HG03066 (cell line): Measurements from ENCODE around the gene ABHD16B.
"Not testable (repeated sequence)": the region's sequence is repeated elsewhere in the genome, so short reads cannot be mapped to it uniquely, and the experiment has no call there.

Experiments
- ATAC-seq: cut with Tn5 transposase; IDR thresholded peaks from one replicate; pipeline ENCODE4 v1.9.1; 2021; ENCODE audit warnings: low read depth; ENCODE audit not compliant: unreplicated experiment

The ABHD16B gene

DNA sequence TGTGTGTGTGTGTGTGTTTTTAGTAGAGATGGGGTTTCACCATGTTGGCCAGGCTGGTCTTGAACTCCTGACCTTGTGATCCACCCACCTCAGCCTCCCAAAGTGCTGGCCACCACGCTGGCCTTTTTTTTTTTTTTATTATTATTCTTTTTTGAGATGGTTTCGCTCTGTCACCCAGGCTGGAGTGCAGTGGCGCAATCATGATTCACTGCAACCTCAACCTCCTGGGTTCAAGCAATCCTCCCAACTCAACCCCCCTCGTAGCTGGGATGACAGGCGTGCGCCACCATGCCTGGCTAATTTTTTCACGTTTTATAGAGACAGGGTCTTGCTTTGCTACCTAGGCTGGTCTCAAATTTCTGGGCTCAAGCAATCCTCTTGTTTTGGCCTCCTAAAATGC lies 12.9 kb downstream of the ABHD16B start:
- not testable (repeated sequence) for ATAC-seq

DNA sequence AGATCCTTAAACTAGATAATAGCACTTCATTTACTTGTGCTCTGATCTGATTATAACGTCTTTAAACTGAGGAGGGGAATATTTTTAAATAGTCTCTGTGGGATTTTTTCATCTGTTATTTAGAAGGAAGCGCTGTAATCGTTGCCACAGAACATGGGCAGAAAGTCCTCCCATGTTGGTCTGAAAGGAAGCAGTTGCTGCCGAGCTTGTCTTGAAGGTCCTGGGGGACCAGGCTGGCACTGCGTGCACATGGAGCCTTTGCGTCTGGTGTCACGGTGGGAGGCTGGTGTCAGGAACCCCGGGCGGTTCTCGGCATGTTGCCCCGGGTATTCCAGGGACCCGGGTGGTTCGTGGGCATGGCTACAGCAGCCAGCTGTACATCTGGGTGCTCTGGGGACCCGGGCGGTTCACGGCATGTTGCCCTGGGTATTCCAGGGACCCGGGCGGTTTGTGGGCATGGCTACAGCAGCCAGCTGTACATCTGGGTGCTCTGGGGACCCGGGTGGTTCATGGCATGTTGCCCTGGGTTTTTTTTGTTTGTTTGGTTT lies 15.3 kb downstream of the ABHD16B start:
- no peak for ATAC-seq

DNA sequence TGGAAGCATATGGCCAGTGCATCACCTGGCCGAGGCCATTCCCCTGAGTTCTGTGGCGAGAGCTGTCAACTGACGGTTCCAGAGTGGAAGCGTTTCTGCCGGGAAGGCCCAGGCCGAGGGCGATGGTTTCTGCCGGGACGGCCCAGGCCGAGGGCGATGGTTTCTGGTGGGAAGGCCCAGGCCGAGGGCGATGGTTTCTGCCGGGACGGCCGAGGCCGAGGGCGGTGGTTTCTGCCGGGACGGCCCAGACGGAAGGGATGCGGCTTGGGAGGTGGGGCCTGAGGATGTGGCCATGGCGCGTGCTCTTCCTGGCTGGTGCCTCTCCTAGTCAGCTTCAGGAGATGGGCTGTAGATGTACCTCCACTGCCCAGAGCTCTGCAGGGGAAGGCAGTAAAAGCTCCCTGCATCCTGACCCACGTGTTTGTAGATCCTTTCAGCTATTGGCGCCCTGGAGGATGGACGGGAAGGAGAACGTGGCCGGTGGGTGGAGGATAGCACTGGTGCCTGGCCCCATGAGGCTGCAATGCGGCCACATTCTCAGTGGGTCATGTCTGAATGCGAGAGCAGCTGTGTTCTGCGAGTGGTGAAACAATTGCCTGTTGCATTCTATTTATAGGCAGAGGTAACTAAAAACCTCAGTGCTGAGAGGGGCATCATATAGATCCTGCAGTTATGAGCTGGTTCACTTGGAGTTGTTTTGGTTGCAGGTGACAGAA lies 16.6 kb downstream of the ABHD16B start:
- no peak for ATAC-seq

DNA sequence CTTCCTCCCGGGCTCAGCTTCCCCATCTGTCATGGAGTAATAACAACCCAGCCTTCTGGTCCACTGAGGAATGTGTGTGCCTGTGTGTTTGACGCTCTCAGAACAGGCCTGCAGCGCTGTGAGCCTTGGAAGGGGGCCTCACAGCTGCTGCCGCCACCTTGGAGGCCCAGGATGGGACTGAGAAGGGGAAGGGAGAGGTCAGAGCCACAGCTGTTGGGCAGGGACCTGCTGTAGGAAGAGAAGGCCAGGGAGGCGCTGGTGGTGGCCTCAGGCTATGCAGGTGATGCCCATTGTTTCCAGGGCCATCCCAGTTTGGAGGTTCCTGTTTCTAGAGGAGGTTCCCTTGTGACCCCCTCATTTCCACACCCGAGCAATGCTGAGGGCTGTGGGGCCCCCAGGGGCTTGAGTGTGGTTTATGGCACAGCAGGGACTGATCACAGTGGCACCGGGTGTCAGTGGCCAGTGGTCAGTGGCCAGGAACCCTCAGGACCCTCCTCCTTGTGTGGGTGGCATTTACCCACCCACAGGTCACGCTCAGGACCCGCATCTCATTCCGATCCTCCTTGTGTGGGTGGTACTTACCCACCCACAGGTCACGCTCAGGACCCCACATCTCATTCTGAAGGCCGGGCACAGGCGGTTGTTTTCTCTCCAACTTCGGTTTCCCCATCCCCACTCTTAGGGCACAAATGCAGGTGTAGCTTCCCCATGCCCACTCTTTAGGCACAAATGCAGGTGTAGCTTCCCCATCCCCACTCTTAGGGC lies 17.8 kb downstream of the ABHD16B start:
- ATAC-seq = no peak

DNA sequence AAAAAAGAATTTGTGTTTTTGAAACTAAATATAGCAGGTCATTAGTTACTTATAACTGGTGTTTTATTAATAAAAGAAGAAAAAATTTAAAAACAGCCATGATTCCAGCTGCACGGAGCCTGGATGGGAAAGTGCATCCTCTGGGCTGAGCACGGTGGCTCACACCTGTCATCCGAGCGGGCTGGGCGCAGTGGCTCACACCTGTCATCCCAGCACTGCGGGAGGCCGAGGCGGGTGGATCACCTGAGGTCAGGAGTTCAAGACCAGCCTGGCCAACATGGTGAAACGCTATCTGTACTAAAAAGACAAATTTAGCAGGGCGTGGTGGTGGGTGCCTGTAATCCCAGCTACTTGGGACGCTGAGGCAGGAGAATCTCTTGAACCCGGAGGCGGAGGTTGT lies 19.6 kb downstream of the ABHD16B start:
- not testable (repeated sequence) for ATAC-seq

DNA sequence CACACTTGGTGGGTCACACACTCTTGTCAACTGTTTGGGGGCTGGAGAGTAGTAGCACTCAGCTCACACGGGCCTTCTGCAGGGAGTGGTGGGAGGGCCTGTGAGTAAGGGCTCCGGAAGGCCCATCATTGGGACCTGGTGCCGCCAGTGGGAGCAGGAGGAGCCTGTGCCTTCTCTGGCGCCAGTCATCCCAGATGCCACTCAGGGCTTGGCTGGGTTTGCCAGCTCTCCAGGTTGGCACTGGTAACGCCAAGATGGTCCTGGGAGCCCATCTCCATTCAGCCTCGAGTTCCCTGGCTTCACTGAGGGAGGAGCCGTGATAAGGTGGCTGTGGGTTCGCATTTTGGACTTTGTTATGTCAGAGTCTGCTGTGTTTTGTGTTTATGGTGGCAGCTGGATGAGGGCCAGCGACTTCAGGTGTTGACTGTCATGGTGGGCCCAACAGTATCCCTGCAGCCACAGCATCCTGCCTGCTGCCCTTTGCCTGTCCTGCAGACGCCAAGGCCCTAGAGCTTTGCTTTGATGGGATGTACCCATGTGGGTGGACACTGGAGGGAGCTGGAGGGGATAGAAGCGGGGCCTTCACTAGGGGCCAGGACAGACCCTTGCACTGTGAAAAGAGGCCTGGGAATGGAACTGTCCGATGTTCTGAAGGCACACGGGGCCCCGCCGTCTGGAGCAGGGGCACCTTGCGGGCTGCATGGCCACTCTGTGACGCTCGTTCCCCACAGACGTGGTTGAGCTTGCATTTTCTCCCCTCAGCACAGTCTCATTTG lies 20.3 kb downstream of the ABHD16B start:
- no peak for ATAC-seq

DNA sequence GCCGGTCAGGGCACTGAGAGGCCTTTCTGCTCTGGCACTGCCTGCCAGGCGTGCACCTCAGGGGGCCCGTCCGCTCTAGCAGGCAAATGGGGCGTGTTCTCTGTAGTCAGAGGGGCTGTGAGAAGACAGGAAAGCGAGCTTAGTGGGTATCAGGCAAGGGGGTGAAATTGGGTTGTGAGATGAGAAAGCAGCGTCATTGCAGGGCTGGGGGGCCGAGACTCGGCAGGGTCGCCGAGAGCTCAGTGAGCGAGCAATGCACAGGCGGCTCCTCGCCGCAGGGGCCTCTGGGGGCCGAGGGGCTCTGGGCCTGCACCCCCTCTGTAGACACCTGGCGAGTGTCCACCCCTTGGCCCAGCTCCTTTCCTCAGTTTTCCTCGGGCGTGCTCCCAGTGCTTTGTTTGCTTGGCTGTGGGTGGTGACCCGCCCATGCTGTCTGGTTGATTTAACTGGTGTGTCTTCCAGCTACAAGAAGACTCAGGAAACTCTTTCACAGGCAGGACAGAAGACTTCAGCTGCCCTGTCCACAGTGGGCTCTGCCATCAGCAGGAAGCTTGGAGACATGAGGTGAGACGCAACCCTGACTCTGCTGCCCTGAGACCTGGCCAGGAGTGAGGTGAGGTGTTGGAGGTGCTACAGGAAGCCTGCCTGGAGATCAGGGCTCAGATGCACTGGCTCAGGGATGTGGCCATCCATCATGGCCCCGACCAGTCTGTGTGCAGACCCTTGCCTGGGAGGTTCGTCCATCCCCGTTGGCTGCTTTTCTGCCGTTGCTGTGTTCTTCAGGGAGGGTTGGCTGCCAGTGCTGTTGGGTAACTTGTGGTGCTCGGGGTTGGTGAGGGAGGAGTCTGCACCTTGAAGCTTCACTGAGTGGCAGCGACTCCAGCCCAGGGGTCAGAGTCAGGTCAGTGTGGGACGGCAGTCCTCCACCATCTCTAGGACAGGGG lies 21.2 kb downstream of the ABHD16B start:
- ATAC-seq = no peak

DNA sequence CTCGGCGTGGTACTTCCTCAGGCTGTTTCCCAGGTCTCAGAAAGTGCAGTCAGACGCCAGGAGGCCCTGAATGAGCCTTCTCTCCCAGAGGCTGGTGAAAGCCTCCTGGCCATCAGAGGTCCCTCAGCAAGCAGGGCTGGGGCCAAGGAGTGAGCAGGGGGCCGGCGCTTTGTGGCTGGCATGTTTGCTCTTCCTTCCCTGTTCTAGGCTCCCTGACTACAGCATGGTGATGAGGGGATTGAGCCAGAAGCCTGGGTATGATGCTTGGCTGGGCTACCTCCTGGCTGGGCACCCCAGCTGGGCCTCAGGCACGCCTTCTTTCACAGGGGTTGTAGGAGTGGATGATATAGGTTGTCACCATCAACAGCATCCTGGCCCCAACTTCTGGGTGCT lies 21.9 kb downstream of the ABHD16B start:
- no peak for ATAC-seq

DNA sequence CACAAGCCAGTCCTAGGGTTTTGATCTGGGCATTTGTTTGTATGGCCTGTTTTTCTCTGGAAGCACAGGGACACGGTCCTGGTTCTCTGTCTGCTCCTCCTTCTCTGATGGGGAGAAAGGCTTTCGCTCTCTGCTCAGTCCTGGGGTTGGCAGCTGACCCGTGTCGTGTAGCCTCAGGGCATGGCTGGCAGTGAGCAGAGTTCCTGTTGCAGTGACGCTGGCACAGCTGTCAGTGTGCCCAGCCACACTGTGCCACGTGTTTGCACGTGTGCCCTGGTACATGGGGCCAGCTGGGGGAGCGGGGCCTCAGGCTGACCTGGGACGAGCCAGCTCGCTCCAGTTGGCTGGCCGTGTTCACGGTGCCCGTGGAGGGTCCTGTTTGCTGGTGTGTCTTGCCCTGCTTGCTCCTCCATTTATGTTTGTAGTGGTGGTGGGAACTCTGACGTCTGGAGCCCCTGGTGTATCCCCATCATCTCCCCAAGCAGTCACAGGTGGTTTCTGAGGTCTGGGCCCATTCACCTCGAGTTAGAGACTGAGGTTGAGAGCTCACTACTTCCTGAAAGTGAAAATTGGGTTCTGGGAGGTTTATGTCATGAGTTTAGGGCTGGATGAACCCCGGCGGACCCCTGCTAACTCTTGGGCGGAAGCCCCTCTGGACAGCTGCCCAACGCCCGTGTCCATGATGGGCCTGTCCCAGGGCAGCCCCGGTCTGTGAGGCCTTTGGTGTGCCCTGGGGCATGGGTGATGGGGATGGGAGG lies 23.4 kb downstream of the ABHD16B start:
- ATAC-seq = no peak

DNA sequence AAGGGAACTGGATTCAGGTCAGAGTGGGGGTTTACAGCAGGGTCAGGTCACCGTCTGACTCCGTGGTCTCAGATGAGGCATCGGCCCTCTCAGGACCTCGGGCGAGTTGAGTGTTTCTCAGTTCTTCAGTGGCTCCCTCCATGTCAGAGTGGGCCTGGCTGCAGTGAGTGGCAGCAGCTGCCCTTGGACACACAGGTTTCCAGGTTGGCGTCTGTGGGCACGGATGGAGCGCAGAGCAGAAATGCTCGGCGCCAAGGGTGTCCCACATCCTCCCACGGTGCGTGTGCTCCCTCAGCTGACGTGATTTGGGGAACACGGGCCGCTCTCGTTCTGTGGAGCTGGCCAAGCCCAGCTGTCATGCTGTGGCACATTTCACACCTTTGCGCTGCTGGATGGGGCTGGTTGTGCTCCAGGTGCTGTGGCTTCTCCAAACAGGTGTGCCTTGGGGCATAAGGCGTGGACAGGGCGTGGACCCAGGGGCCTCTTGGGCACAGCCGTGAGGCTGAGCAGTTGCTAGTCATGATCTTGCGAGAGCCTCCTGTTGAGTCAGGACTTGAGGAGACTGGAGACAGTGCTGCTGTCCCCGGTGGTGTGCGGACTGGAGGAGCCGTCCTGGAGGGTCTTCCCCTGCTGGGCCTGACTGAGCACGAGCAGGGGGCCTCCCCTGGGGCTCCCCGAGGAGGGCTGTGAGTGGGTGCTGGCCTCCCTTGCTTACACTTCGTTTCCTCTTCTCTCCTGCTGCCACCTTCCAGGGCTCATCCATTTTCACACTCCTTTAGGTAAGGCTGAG lies 24.2 kb downstream of the ABHD16B start:
- no peak for ATAC-seq

DNA sequence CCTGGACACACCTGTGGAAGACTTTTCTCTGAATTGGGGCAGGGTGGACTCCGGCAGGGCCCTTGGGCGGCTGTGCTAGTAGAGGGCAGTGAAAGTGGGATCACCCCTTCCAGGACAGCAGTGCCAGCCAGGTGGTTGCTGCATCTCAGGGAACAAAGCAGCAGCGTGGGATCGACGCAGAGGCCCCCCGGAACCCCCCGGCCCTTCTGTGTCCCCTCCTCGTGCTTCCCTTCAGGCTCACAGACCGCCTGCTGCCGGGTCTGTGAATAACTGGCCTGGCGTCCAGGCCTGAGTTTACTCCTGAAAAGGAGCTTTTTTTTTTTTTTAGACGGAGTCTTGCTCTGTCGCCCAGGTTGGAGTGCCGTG lies 24.7 kb downstream of the ABHD16B start:
- ATAC-seq = no peak

DNA sequence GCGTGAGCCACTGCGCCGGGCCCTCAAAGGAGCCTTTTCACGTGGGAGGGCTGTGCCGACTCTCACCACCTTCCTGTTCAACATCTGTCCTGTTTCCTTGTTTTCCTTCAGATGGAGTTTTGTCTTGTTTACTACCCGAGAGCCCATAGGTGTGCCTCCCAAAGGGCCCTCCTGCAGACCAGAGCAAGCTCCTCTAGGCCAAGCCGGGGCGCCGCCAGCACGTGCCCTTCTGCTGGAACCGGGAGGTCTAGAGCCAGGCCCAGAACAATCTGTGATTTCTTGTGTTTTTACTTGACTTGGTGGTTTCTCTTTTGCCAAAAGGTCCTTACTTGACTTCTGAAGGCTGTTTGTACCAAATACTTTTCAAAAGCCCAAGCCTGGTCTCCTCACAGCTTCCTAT lies 25.6 kb downstream of the ABHD16B start:
- ATAC-seq = no peak

DNA sequence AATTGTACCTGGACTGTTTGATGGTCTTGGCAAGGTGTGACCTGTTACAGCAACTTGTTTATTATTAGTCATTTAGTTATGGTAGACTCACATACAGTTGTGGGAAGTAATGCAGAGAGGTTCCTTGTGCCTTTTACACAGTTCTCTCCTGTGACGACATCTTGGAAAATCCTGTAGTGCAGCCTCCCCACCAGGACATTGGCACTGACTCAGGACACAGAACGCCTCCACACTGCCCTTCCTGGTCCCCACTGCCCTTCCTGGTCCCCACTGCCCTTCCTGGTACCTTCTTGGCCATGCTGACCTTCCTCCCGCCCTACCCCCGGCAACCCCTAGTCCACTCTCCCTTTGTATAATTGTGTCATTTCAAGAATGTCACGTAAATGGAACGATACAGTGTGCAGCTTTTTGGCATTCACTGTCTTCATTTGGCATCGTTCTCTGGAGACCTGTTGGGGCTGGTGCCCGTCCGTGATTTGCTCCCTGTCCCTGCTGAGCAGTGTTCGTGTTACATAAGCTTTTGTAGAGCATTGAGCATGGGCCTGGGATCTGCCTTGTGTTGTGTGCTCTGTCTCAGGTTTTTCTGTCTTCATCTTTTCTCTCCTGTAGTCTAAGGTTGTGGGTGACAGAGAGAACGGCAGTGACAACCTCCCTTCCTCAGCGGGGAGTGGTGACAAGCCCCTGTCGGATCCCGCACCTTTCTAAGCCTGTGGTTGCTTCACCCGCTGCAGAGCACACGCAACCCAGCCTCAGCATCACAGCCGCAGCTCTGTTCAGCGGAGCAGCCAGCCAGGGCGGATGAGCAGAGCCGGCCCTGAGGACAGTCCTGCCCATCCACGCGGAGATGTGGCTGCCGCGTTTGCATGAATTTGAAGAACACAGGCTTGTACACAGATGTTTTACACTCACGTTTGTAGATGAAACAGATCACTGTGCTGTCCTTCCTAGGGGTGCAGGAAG lies 28.2 kb downstream of the ABHD16B start:
- no peak for ATAC-seq

DNA sequence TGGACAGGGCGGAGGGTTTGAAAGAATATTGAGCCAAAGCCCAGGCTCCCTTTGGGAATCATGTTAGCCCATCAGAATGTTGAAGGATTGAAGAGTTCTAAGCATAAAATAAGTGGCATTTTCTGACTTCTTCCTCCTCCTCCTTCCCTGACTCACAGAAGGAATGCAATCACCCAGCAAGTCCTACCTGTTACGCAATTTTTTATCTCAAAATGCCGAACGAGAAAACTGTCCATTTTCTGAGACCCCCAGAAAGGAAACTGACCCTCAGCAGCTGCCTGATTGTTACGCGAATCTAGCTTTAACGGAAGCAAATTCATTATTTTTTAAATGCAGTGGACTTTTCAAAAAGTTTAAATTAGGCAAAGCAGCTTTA lies 28.9 kb downstream of the ABHD16B start:
- no peak for ATAC-seq

DNA sequence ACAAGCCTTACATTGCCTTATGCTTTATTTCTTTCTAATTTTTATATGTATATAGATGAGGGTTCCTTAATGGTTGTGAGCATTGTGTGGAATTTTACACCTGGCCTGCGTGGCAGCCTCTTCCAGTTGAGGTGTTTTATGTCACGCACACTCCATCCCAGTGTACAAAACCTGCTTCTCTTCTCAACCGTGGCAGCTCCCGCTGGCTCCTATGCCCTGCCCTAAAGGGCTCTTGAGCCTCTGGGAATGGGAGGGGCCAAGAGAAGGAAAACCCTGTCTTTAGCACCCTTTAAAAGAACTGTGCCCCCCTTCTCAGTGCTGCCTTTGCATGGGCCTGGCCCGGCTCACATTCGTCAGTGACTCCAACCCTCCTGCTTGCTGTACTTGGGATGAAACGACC lies 29.3 kb downstream of the ABHD16B start:
- no peak for ATAC-seq

DNA sequence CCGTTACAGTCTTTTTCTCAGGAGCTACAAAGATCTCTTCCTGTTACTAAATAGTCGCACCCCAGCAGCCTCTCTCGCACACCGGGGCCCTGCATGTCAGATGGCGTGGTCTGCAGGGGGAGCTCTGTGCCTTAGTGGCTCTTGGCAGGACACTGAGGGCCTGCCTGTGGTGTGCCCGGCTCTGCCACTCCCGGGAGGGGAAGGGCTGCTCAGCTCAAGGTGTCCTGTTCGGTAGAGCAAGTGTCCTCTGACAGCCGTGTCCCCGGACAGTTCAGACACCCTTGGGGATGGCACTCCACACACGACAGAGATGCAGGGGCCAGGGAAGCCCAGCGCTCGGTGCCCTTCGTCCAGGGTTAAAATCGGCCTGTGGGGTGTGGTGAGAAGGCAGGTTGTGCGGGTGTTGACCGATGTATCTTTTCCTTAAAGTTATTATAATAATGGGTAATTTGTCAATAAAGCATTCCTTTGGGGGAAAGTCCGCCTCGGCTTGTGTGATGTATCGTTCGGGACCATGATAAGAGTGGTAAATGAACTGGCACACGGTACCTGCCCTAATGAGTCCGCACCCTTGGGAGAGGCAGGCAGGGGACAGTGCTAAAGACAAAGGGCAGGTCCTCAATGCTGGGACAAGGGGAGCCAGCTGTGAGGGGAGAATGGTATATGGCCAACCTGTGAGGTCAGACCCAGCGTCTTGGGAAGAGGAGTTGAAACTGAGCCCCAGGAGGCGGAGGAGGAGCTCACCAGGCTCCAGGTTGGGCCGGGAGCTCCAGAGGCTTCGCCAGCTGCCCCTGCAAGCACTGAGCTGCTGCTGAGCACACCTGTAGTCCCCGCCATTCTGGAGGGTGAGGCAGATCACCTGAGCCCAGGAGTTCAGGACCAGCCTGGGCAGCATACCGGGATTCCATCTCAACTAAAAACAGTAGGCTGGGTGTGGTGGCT lies 30.0 kb downstream of the ABHD16B start:
- no peak for ATAC-seq

DNA sequence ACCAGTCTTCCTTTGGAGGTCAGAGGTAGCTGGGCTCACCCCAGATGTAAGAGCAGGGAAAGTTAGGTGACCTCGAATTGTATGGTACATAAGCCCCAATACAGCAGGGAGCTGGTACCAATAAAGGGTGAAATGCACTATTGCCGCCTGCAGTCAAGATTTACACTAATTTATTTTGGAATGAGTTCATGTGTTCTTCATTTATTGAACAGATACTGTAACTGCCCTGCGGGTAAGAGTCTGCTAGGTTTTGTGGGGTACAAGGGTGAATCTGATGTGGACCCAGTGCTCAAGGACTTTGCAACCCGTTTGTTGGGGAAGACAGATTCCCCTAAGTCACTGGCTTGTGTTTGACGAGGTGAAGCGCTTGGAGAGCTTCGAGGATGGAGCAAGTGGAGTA lies 31.1 kb downstream of the ABHD16B start:
- no peak for ATAC-seq
